Left renal cortex interstitium (tissue), 4 donors: ENCODE data around the gene GALK1. TPM values are rescaled to one million over a fixed set of nuclear protein-coding genes. Genes with fewer than 3 reads are reported as not detected.
"Not testable (repeated sequence)": the region's sequence is repeated elsewhere in the genome, so short reads cannot be mapped to it uniquely, and the experiment has no call there.

ENCODE experiments used
- DNase-seq, 4 donors: peaks; one replicate each; pipeline ENCODE4 v3.0.0-alpha.2; 2013; ENCODE audit warnings: low read depth in 4 of 4, low spot score in 2 of 4, missing footprints in 1 of 4
- polyA plus RNA-seq, 4 donors: library from polyadenylated mRNA; unstranded; fragments of 120-200 nt; gene quantifications; one replicate each; pipeline ENCODE4 v1.2.1, GENCODE V29; 2013; ENCODE audit not compliant: insufficient read length in 4 of 4

GALK1 gene
- polyA plus RNA-seq, 4 donors = 25.3 to 41.3 (median 32.1) TPM

DNA sequence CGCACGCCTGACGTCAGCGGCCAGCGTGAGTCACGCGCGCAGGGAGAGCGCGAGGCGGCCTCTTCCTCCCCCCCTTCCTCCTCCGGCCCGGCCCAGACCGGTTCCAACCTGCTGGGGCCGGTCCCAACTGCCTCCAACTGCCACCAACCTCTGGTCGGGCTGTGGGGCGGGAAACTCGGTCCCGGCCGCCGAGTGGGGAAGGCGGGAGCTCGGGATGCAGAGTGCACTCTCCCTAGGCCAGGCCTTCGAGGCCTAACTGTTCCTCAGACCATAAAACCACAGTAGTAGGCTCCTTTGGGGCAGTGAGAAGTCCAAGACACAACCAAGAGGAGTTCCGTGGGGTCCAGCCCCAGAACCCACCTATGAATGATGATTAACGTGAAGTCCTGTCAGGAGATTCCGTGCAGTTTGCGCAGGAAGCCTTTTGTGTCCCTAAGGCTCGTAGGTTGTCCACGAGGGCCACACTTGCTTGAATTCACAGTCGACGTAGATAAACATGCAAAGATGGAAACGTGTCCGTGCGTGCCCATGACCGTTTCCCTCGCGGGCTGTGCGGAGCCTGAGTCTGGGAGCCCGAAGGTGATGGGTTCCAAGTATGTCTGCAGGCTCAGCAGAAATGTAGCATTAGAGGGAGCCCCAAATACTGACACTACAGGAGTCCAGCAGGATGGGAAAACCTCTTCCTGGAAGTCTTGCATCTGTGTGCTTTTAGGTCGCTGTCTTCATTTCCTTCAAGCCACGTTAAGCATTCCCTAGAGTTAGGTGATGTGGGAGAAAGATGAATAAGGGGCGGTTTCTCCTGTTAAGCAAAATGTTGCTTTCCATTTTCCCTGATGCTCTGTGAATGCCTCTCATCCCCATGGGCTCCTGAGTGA is 20.3 kb upstream of the GALK1 start:
- peak in 3 of 4 donors; percentile 82 to 88 (median 83) for DNase-seq

DNA sequence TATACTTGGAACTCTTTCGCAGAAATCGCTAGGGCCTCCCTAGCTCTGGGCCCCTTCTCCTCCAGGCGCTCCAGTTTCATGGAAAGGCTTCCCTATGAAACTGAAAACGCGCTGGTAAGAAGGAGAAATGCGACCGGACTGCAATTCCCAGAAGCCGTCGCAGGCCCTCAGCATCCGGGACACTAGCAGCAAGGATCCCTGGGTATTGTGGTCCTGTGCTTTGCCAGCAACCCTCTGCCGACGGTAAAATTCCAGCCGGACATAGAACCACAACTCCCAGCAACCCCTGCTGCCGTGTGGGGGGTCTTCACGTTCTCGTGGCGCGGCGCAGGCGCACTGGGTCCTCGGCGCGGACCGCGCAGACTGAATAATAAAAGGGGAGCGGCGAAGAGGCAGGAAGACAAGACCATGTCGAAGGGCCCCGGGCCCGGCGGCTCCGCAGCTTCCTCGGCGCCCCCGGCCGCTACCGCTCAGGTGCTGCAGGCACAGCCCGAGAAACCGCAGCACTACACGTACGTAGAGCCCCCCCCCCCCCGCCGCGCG is 19.6 kb upstream of the GALK1 start, which contains the start of gene UNK:
TSS of gene UNK (plus strand) at position 334 of the 543 bp plus-strand sequence. CDS start at position 409, 75 bp downstream.
- peak; percentile 98 to 99 (median 98) for DNase-seq

DNA sequence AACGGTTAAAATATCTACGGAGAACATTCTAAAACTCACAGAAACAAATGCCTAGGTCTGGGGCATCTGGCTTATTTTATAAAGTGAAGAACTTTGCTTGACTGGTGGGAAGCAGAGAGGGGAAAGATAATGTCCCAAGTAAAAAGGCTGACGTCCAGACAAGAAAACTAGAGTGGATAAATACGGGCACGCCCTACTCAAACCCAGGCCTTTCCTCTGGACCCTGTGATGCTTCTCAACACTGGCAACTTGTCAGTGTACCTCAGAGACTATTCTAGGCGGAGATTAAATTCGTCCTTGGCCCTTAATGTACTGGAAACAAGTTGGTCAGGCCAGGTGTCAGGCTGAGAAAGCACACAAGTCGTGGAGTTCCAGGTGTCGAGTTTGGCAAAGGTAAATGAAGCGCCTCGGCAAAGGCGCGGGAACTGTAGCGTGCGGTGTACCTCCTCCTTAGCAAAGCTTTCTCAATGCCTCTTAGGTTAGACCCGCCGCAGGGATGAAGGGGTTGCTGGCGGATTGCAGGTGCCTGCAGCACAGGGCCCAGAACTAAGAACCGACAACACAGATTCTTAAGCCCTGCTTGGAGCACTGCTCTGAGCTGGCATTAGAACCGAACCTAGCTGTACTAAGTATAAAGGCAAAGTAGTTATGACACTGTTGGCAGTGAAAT is 18.9 kb upstream of the GALK1 start:
- no peak for DNase-seq

DNA sequence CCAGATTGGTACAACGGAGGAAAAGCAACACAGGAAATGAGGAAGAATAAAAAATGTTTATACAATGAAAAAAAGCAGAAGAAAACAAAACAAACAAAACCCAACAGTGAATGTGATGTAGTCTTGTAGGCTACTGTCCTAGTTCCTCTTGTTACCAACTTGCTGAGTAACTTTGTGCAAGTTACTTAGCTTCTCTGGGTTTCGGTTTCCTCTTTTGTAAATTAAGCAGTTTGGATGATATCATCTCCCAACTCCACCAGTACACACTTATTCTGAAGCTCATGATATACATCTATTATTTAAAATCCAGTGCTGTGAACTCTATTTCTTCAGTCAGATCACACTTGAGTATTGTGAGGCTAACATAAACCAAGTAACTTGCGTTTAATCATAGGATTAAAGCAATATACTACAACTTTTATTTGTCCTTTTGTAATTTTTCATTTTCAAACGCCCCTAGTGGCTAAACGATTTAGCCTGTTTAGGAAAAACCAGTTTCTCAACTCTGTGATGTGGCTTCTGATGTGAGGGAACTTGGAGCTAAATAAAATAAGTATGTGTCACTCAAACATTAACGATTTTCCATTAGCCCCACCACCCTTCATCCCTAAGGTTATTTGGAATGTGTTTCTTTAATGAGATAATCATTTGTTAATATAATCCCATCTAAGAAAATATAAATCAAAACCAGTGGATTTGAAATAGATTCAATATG is 18.2 kb upstream of the GALK1 start:
- DNase-seq = peak in 1 of 4 donors; percentile 76

DNA sequence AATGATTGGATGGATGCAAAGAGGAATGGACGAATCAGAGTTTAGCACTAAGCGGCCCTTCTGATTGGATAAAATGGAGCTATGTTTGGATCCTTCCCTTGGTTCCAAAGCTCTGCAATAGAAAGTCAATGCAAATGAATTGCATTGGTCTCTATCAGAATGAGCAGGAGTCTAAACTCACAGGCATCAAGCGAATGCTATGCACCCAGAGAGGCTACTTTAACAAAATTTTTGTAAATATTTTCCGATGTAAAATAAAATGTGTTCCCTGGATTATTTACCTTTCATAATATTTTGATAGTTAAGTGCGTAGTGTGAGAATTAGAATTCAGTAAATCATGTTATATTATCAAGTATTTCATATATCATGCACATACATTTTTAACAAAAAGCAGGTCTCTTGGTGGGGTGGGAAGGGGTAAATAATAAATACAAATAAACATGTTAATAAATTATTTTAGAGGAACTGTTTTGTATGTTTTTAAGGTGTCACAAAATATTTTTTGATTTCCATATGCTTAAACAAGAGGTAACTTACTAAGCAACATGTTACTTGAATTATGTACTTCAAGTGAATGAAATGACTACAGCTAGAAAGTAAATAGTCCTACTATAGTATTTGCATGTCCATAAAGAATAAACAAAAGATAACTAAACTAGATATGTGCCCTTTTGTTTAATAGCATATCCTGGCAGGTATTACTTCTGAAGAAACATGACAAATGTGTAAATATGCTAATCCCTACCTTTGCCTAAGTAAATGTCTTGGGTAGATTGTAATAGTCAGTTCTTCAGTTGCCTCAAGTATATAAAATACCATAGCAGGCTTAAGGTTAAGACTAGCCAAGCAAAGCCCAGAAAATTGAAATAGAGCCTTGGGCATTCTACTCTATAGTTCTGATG is 15.2 kb upstream of the GALK1 start:
- DNase-seq = no peak

DNA sequence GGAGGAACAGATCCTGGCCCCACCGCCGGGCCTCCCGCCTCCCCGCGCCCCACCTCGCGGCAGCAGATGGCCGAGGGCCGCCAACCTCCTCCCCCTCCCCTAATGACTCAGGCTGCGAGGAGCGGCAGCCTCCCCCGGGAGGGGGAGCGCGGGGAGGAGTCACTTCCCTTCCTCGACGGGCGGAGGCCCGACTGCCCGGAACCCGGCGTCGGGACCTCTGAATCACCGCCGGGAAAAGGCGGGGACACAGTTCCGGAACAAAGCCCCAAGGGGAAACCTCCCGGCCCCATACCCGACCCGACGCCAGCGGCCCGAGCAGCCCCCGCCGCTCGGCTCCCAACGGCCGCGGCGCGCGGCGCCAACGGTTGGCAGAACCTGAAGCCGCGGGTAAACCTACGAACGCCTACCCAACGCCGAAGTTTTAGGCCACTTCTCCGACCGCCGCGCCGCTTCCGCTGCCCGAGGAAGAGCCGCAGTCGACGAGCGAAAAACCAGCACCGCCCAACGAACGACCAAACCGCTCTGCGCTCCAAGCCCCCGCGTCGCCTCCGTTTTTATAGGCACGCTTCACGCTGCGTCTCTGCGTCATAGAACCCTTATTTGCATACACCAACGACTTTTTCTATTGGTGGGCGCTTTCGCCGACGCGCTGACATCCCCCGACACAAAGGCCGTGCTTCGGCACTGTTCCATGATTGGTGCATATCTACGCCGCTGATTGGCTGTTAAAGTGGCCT is 14.4 kb upstream of the GALK1 start:
- DNase-seq = peak; percentile 98 to 99 (median 98)

DNA sequence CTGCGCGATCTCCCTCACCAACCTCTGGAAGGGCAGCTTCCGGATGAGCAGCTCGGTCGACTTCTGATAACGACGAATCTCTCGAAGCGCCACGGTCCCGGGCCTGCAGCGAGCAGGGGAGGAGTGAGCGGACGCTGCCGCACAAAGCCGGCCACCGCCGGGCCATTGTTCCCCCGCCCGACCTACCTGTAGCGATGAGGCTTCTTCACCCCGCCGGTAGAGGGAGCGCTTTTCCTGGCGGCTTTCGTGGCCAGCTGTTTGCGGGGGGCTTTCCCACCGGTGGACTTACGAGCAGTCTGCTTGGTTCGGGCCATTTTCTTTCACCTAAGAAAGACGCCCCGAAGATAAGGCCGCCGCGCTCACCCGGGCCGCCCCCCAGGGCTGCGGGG is 13.9 kb upstream of the GALK1 start:
- DNase-seq = no peak

DNA sequence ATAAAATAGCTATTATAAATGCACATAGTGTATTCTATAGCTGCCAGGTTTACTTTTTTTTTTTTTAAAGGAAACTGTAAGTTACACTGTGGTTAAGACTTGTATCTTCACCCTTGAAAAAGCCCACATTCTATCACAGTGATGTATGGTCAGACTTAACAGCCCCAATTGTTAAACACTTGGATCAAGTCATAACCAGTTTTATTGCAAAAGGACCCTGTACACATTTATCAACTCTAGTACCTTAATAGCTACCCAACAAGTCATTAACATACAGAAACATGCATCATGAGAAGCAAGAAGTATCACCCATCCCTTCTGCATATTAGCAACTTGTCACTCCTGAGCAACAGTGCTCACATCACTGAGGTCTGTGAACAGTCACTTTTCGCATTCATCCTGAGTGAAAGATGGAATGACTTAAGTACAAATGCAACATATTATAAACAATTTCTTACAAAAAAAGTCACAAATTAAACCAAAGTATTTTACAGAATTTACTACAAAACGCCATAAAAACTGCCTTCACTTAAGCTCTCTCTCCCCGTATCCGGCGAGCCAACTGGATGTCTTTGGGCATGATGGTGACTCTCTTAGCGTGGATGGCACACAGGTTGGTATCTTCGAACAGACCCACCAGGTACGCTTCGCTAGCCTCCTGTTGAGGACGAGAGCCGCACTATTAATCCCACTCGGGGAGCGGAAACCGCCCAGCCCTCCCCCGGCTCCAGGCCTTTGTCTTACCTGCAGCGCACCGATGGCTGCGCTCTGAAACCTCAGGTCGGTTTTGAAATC is 13.3 kb upstream of the GALK1 start:
- not testable (repeated sequence) for DNase-seq

DNA sequence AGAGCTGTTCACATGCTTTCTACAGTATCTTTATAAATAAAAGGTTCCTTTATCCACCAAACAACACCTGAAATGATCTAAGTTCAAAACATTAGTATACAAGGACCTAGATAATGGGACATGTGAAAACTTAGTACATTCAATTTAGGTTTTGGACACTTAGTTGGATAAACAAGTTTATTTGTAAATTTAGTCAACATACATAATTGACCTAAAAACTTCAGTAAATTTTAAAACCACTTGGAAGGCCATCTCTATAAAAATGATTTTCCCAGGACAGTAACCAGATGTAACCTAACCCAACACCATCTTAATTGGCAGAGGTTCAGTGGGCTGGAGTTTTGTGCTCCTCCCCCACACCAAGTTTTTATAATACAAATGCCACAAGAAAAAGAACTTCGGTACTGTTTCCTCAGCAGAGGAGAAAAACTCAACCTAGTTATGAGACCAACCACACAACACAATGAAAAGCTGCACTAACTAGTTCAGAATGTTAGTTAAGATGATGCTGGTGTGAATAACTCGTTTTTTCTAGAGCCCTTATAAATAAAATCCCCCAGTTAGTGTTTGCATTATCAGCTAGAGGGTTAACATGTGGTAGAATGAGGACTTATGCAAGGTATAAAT is 12.4 kb upstream of the GALK1 start:
- DNase-seq = no peak

DNA sequence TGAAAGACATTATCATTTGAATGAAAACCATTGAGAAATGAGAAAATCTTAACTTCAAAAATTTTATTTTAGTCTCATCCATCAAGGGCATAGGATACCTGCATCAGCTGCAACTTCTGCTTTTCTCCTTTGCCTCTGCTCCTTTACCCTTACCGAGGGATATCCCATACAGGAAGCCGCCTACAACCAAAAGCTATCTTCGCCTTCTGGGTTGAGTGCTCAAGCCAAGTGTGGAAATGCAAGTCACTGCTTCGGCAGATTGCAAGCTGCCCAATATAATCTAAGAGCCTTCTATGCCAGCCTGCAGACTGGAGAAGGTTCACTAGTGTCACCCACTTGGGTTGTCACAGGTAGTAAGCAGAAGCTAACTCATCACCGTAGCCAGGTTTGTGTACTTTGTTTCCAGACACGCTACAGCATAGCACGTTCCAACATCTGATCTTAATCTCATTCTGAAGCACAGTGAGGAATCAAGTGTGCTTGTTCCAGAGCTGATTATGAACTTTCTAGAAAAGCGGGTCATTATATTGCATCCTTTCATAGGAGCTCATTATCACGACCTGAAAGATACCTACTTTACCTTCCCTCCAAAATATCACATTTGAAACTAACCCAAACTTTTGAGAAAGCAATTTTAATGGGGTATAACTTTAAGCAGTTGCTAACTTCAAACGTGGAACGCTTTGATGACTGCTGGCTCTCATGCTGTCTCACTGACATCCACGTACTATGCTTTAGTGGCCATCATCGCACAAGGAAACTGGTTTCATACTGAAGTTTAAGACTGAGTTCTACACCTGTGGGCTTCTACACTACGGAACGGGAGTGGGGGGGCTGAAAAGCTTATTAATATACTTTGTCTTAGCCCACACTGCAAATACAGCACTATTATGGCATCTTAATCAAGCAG is 11.6 kb upstream of the GALK1 start:
- no peak for DNase-seq

DNA sequence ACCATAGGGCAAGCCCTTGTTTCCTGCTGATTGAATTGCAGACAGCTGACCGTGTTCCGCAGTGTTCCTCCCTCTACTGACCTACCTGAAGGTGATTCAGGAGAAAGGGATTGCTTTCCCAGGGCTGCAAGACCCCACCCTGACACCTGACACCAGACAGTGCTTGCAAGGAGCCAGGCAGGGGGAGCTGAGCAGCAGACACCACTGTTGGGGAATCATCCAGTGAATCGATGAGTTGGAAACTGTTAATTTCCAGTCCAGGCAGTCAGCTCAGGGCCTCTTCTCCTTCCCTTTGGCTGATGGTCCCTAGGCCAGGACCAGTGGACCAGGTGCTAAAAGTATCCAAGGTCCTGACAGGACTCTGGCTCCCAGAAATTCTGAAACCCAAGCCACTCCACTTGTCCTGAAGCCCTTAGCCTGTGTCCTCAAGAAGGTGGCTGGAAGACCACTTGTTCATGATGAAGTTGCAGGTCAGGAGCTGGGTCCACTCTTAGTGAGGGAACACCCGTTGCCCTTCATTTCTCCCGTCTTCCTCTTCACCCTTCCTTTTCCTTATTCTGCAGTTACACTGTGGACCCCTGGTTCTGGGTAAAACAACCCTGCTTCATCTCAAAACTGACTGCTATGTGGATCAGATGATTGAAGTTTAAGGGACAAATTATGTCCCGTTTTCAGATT is 10.1 kb upstream of the GALK1 start:
- DNase-seq = no peak

DNA sequence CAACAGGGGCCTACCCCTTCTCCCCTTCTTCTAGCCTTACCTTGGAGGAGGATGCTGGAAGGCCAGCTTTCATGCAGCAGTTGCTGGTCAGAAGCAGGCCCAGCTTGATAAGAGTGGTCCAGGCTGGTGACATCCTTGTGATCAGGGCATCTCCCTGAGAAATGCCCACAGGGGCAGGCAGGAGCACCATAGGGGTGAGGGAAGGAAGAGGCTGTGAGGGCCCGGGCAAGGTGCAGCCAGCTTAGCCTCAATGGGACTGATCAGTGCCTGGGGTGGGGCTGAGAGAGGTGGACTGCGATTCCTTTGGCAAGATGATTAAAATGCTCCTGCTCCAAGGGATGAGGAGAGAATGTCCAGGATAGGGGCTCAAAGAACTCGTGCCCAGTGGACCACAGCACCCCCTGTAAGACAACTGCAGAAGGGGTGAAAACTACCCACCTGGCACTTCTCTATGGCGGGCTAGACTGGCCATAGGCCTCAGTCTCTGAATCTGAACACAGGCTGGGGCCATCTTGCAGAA is 9.5 kb upstream of the GALK1 start:
- no peak for DNase-seq

DNA sequence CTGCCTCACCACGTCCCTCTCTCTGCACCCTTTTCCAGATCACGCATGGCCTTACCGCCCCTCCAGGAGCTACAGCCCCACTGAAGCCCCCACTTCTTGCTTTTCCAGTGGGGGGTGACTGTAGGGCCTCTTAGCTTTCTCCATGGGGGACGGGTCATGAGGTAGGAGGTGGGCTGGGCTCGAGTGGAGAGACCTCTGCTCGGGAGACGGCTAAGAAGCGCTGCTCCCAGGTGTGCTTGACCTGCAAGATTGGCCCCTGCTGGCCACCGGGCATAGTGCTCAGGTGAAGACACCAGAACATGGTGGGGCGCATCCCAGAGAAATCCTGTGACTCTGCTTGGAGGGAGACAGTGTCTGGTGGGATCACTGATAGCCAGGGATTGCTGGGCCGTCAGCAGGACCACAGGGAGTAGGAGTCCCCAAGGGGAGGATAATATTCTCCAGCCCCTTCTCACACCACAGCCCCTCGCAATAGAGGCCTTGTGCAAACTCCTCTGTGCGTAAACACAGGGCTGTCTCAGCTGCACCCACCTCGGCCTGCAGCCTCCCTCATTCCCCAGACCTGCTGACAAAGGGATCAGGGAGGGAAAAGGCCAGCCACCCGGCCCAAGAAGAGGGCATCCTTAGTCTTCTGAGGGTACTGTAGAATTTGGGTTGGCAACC is 8.9 kb upstream of the GALK1 start:
- DNase-seq = no peak

DNA sequence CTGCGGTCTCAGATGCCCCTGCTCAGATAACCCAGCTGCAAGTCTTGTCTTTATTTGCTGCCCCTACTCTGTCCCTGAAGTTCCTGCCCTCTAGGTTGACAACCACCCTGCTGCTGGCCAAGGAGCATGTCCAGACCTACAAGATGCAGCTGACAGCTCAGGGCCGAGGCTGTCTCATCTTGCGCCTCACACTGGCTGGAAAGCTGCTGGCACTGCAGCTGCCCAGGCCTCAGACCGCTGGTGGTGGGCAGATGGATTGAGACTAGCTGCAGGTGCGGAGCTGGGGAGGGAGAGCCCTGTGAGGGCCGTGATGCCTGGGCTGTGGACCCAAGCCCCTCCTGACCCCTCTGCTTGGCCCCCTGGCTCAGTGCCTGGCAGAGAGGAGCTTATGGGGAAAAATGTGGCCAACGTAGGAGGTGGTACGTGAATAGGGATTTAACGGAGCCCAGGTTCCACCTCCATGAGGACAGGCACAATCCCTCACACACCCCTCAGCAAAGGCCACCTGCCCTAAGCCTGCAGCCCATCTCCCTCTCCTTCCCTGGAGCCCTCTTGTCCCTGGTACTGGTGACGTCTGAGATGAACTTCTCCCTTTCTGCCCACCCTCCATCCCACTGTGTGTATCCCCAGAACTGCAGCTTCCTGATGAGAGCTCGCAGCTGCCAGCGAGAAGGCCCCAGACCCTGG is 8.3 kb upstream of the GALK1 start:
- DNase-seq = no peak
